HG03045 (cell line): ENCODE measurements around the gene PPP1R7.

Experiments
- ATAC-seq: cut with Tn5 transposase; IDR thresholded peaks from one replicate; pipeline ENCODE4 v1.9.1; 2021; ENCODE audit warnings: mild to moderate bottlenecking, moderate library complexity; ENCODE audit not compliant: unreplicated experiment

Gene PPP1R7

GRCh38 chr2:241209271-241209670 lies 59.0 kb downstream of the PPP1R7 start:
- ATAC-seq, result no peak

- no peak for ATAC-seq
Observed at GRCh38 chr2:241211276-241211675, 61.0 kb downstream of the PPP1R7 start.

- no peak for ATAC-seq
Observed at GRCh38 chr2:241213041-241213440, 62.8 kb downstream of the PPP1R7 start.

- ATAC-seq, result no peak
Observed at GRCh38 chr2:241213567-241213966, 63.3 kb downstream of the PPP1R7 start.

GRCh38 chr2:241214209-241214608 lies 63.9 kb downstream of the PPP1R7 start:
- ATAC-seq, result no peak

- ATAC-seq, result no peak
Observed at GRCh38 chr2:241214766-241215165, 64.5 kb downstream of the PPP1R7 start.

- no peak for ATAC-seq
Observed at GRCh38 chr2:241215421-241215820, 65.2 kb downstream of the PPP1R7 start.

GRCh38 chr2:241216211-241216761 lies 66.0 kb downstream of the PPP1R7 start:
- ATAC-seq, result no peak

- ATAC-seq, result no peak
Observed at GRCh38 chr2:241217320-241218031, 67.2 kb downstream of the PPP1R7 start.

GRCh38 chr2:241218131-241219029 lies 68.1 kb downstream of the PPP1R7 start:
- ATAC-seq, result no peak

- ATAC-seq, result no peak
Observed at GRCh38 chr2:241219030-241219382, 68.7 kb downstream of the PPP1R7 start.

- ATAC-seq, result no peak
Observed at GRCh38 chr2:241219856-241220356, 69.6 kb downstream of the PPP1R7 start.

- no peak for ATAC-seq
Observed at GRCh38 chr2:241223211-241224017, 73.1 kb downstream of the PPP1R7 start.

GRCh38 chr2:241224018-241224850 lies 74.0 kb downstream of the PPP1R7 start:
- no peak for ATAC-seq

- ATAC-seq, result no peak
Observed at GRCh38 chr2:241224851-241225438, 74.7 kb downstream of the PPP1R7 start.

GRCh38 chr2:241225545-241225944 lies 75.3 kb downstream of the PPP1R7 start:
- ATAC-seq, result no peak

- no peak for ATAC-seq
Observed at GRCh38 chr2:241225983-241226382, 75.7 kb downstream of the PPP1R7 start.

GRCh38 chr2:241226723-241227572 lies 76.7 kb downstream of the PPP1R7 start:
- no peak for ATAC-seq

- ATAC-seq, result no peak
Observed at GRCh38 chr2:241227594-241227993, 77.3 kb downstream of the PPP1R7 start.
